Measurements from ENCODE around the gene LAMB3.

Gene LAMB3

DNA sequence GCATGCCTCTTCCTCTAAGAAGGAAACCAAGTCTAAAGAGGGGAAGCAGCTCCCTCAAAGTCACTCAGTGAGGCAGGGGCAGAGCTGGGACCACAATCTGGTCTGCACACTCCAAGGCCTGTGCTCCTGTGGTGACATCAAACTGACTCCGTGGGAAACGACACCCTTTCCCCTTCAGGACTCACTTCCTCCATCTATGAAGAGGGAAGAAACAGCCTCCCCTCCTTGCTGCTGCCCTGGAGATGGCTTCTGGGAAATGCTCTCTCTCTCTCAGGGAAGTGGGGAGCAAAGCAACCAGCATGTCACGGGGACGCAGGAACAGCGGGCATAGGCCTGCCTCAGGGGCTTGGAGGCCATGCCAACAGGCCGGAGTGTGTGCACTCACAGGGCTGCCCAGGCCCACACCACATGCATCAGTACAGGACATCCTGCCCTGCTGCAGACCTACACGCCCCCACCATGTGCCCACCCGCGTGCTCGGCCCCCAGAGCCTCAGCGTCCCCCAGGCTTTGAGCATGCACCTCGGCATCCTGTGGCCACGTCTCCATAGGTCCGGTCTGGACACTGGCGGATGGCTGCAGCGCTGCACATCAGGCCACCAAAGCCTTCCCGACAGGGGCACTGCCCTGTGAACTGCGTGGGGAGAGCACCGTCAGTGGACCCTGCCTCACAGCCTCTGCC, 25.7 kb downstream of the LAMB3 start:
- H3K27ac ChIP-seq = no peak overlapping the region
- TF ChIP-seq CTCF (conservative IDR thresholded peaks at IDR 0.05) (no peak), ZFX (IDR thresholded peaks at IDR 0.05) (no peak)

DNA sequence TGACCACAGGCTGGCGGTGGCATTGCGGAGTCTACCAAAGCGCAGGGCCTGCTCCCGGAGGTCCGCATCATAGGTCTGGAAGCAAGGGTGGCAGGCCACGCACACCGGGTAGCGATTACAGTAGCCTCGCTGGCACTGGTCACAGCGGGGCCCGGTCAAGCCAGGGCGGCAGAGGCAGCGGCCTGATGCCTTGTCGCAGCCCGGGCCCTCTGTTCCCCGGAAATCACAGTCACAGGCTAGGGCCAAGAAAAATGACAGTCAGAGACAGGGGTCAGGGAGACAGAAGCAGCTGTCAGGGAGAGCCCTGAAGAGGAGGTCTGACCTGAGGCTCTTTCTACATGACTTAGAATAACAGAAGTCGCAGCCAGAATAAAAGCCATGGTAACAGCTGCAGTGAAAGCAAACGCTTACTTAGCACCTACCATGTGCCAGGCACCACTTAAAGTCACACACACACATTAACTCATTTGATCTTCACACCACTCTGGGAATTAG, 26.4 kb downstream of the LAMB3 start:
- no peak overlapping the region for H3K27ac ChIP-seq
- TF ChIP-seq CTCF (conservative IDR thresholded peaks at IDR 0.05) = no peak
- TF ChIP-seq ZFX (IDR thresholded peaks at IDR 0.05) = no peak

DNA sequence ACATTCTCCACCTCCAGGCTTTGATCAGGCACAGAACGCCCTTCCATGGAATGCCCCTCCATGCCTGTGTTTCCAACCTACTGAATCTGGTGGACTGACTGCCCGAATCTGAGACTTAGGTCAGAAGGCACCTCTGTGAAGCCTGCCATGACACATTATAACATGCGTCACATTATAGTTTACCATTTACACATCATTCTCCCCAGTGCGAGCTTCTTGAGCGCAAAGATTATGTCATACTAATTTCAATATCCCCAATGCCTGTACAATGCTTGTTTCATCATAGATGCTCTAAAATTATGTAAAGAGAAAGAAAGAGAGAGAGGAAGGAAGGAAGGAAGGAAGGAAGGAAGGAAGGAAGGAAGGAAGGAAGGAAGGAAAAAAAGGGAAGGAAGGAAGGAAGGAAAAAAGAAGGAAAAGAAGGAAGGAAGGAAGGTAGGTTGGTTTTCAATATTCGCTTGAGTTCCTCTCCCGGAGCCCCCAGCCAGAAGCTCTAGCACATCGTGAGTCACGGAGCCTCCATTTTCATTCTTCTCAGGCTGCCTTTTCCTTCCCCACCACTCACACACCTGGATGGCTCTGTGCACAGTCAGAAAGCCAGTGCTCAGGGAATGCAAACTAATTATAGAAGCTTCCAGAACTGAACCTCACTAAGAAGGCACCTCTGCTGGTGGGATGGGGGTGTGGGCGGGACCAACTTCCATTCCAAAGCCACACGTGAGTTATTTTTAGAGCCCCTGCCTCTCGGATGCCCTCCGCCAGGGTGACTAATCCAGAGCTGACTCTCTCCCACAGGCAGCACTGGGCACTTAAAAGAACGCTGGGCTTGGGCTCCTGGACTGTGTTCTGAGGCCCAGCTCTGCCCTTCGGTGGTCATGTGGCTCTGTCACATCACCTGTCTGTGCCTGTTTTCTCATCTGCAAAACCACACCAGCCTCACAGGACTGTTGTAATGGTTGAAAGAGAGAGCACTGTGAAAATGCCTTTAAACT, 27.4 kb downstream of the LAMB3 start:
- H3K27ac ChIP-seq = no peak overlapping the region
- no peak for TF ChIP-seq CTCF (conservative IDR thresholded peaks at IDR 0.05)
- no peak for TF ChIP-seq ZFX (IDR thresholded peaks at IDR 0.05)

GRCh38 chr1:209622841-209623829, 29.1 kb downstream of the LAMB3 start:
- H3K27ac ChIP-seq = no peak overlapping the region
- TF ChIP-seq CTCF (conservative IDR thresholded peaks at IDR 0.05) = no peak

GRCh38 chr1:209621741-209622655, 30.2 kb downstream of the LAMB3 start:
- no peak overlapping the region for H3K27ac ChIP-seq

More at GRCh38 chr1:209621741-209622655, 30.2 kb downstream of the LAMB3 start:
- TF ChIP-seq CTCF (conservative IDR thresholded peaks at IDR 0.05) (no peak), ZFX (IDR thresholded peaks at IDR 0.05) (no peak)
